ENCODE measurements around the gene SMC5. TPM values are rescaled to one million over a fixed set of nuclear protein-coding genes. Genes with fewer than 3 reads are reported as not detected.

SMC5 gene
- total RNA-seq, 1 donor from 2014 or later: 51.0 TPM

GRCh38 chr9:70255486-70255885 lies 3.3 kb upstream of the SMC5 start:
- DNase-seq (ENCODE audit: low spot score): no peak
- peaks cover 8% of the 10 kb centered on the region for H3K27me3 Mint-ChIP-seq (ENCODE audit: low read depth)
- no peak overlapping the region for H3K27ac Mint-ChIP-seq
- no peak overlapping the region for H3K4me3 Mint-ChIP-seq (ENCODE audit: low read depth)
- H3K9me3 Mint-ChIP-seq: no peaks in the 10 kb centered on the region
- intact Hi-C loops (cut with micrococcal nuclease): loop anchor here (5.0 kb wide), 1 partner anchor 267 kb away; no protein-coding TSS in a partner anchor
- peaks cover 12% of the 10 kb centered on the region for H3K36me3 Mint-ChIP-seq (ENCODE audit: low read depth)
- peaks cover 22% of the 10 kb centered on the region for H3K4me1 Mint-ChIP-seq (ENCODE audit: low read depth)

GRCh38 chr9:70256123-70256551 lies 2.6 kb upstream of the SMC5 start:
- H3K27me3 Mint-ChIP-seq (ENCODE audit: low read depth): peaks cover 7% of the 10 kb centered on the region
- H3K27ac Mint-ChIP-seq: no peak overlapping the region
- H3K4me1 Mint-ChIP-seq (ENCODE audit: low read depth): peaks cover 28% of the 10 kb centered on the region
- DNase-seq (ENCODE audit: low spot score): no peak
- intact Hi-C loops (cut with micrococcal nuclease): loop anchor here (5.0 kb wide), 1 partner anchor 266 kb away; no protein-coding TSS in a partner anchor
- H3K9me3 Mint-ChIP-seq: no peaks in the 10 kb centered on the region
- peaks cover 19% of the 10 kb centered on the region for H3K36me3 Mint-ChIP-seq (ENCODE audit: low read depth)
- H3K4me3 Mint-ChIP-seq (ENCODE audit: low read depth): no peak overlapping the region

- Mint-ChIP-seq H3K9me3 (no peaks in the 10 kb centered on the region), H3K4me3 (ENCODE audit: low read depth) (peak overlapping the region; percentile 53), H3K27me3 (ENCODE audit: low read depth) (peaks cover 7% of the 10 kb centered on the region), H3K27ac (no peak overlapping the region), H3K4me1 (ENCODE audit: low read depth) (peaks cover 42% of the 10 kb centered on the region), H3K36me3 (ENCODE audit: low read depth) (peaks cover 32% of the 10 kb centered on the region)
- no peak for DNase-seq (ENCODE audit: low spot score)
- intact Hi-C loops (cut with micrococcal nuclease): loop anchor here (5.0 kb wide), 1 partner anchor 265 kb away; no protein-coding TSS in a partner anchor
Observed at GRCh38 chr9:70257502-70257901, 1.3 kb upstream of the SMC5 start.

GRCh38 chr9:70257991-70258691 lies 637 bp upstream of the SMC5 start:
- H3K36me3 Mint-ChIP-seq (ENCODE audit: low read depth): peaks cover 38% of the 10 kb centered on the region
- H3K4me3 Mint-ChIP-seq (ENCODE audit: low read depth): peak overlapping the region; percentile 87
- no peak for DNase-seq (ENCODE audit: low spot score)
- peaks cover 47% of the 10 kb centered on the region for H3K4me1 Mint-ChIP-seq (ENCODE audit: low read depth)
- peak overlapping the region; percentile 96 for H3K27ac Mint-ChIP-seq
- H3K27me3 Mint-ChIP-seq (ENCODE audit: low read depth): peaks cover 7% of the 10 kb centered on the region
- H3K9me3 Mint-ChIP-seq: no peaks in the 10 kb centered on the region
- intact Hi-C loops (cut with micrococcal nuclease): loop anchor here (2.0 to 5.0 kb wide), 3 partner anchors 155 to 345 kb away; no protein-coding TSS in a partner anchor

- Mint-ChIP-seq H3K9me3 (no peaks in the 10 kb centered on the region), H3K27ac (peak overlapping the region; percentile 79), H3K4me3 (ENCODE audit: low read depth) (peak overlapping the region; percentile 87), H3K27me3 (ENCODE audit: low read depth) (peaks cover 3% of the 10 kb centered on the region), H3K36me3 (ENCODE audit: low read depth) (peaks cover 42% of the 10 kb centered on the region), H3K4me1 (ENCODE audit: low read depth) (peaks cover 47% of the 10 kb centered on the region)
- intact Hi-C loops (cut with micrococcal nuclease): loop anchor here (2.0 to 5.0 kb wide), 3 partner anchors 153 to 343 kb away; no protein-coding TSS in a partner anchor
- DNase-seq (ENCODE audit: low spot score): peak; percentile 10
Observed at GRCh38 chr9:70259512-70259802, 679 bp downstream of the SMC5 start.

GRCh38 chr9:70260007-70260443 lies 1.2 kb downstream of the SMC5 start:
- intact Hi-C loops (cut with micrococcal nuclease): loop anchor here (5.0 kb wide), 1 partner anchor 37 kb away; no protein-coding TSS in a partner anchor
- DNase-seq (ENCODE audit: low spot score): no peak
- H3K9me3 Mint-ChIP-seq: no peaks in the 10 kb centered on the region

GRCh38 chr9:70260606-70261005 lies 1.8 kb downstream of the SMC5 start:
- Mint-ChIP-seq H3K4me3 (ENCODE audit: low read depth) (peak overlapping the region; percentile 87), H3K36me3 (ENCODE audit: low read depth) (peaks cover 54% of the 10 kb centered on the region), H3K9me3 (no peaks in the 10 kb centered on the region), H3K27ac (no peak overlapping the region), H3K27me3 (ENCODE audit: low read depth) (peaks cover 3% of the 10 kb centered on the region), H3K4me1 (ENCODE audit: low read depth) (peaks cover 51% of the 10 kb centered on the region)
- DNase-seq (ENCODE audit: low spot score): no peak
- intact Hi-C loops (cut with micrococcal nuclease): loop anchor here (5.0 kb wide), 1 partner anchor 37 kb away; no protein-coding TSS in a partner anchor

More at GRCh38 chr9:70260007-70260443, 1.2 kb downstream of the SMC5 start:
- Mint-ChIP-seq H3K4me1 (ENCODE audit: low read depth) (peaks cover 51% of the 10 kb centered on the region), H3K27ac (peak overlapping the region; percentile 79), H3K36me3 (ENCODE audit: low read depth) (peaks cover 48% of the 10 kb centered on the region), H3K27me3 (ENCODE audit: low read depth) (peaks cover 3% of the 10 kb centered on the region), H3K4me3 (ENCODE audit: low read depth) (peak overlapping the region; percentile 87)

GRCh38 chr9:70261131-70261870 lies 2.5 kb downstream of the SMC5 start:
- peaks cover 58% of the 10 kb centered on the region for H3K36me3 Mint-ChIP-seq (ENCODE audit: low read depth)

GRCh38 chr9:70262366-70262765 lies 3.6 kb downstream of the SMC5 start:
- H3K27ac Mint-ChIP-seq: peak overlapping the region; percentile 53
- peaks cover 65% of the 10 kb centered on the region for H3K36me3 Mint-ChIP-seq (ENCODE audit: low read depth)
- H3K4me1 Mint-ChIP-seq (ENCODE audit: low read depth): peaks cover 47% of the 10 kb centered on the region
- DNase-seq (ENCODE audit: low spot score): no peak
- no peaks in the 10 kb centered on the region for H3K9me3 Mint-ChIP-seq
- intact Hi-C loops (cut with micrococcal nuclease): loop anchor here (5.0 kb wide), 1 partner anchor 35 kb away; no protein-coding TSS in a partner anchor
- H3K27me3 Mint-ChIP-seq (ENCODE audit: low read depth): no peaks in the 10 kb centered on the region
- H3K4me3 Mint-ChIP-seq (ENCODE audit: low read depth): peak overlapping the region; percentile 87

More at GRCh38 chr9:70261131-70261870, 2.5 kb downstream of the SMC5 start:
- Mint-ChIP-seq H3K9me3 (no peaks in the 10 kb centered on the region), H3K4me1 (ENCODE audit: low read depth) (peaks cover 51% of the 10 kb centered on the region), H3K4me3 (ENCODE audit: low read depth) (peak overlapping the region; percentile 87), H3K27me3 (ENCODE audit: low read depth) (peaks cover 3% of the 10 kb centered on the region), H3K27ac (peak overlapping the region; percentile 5)
- intact Hi-C loops (cut with micrococcal nuclease): loop anchor here (5.0 kb wide), 1 partner anchor 36 kb away; no protein-coding TSS in a partner anchor
- no peak for DNase-seq (ENCODE audit: low spot score)

- no peak for DNase-seq (ENCODE audit: low spot score)
- Mint-ChIP-seq H3K4me3 (ENCODE audit: low read depth) (no peak overlapping the region), H3K36me3 (ENCODE audit: low read depth) (peaks cover 70% of the 10 kb centered on the region), H3K9me3 (no peaks in the 10 kb centered on the region), H3K27me3 (ENCODE audit: low read depth) (no peaks in the 10 kb centered on the region), H3K4me1 (ENCODE audit: low read depth) (peaks cover 43% of the 10 kb centered on the region), H3K27ac (peak overlapping the region; percentile 53)
- intact Hi-C loops (cut with micrococcal nuclease): loop anchor here (5.0 kb wide), 1 partner anchor 34 kb away; no protein-coding TSS in a partner anchor
Observed at GRCh38 chr9:70262948-70263347, 4.2 kb downstream of the SMC5 start.

- no peaks in the 10 kb centered on the region for H3K9me3 Mint-ChIP-seq
- intact Hi-C loops (cut with micrococcal nuclease): loop anchor here (5.0 kb wide), 1 partner anchor 34 kb away; no protein-coding TSS in a partner anchor
Observed at GRCh38 chr9:70263421-70263820, 4.6 kb downstream of the SMC5 start.

GRCh38 chr9:70278305-70278704 lies 19.5 kb downstream of the SMC5 start:
- Mint-ChIP-seq H3K4me3 (ENCODE audit: low read depth) (no peak overlapping the region), H3K27ac (no peak overlapping the region), H3K4me1 (ENCODE audit: low read depth) (peaks cover 20% of the 10 kb centered on the region), H3K9me3 (no peaks in the 10 kb centered on the region), H3K27me3 (ENCODE audit: low read depth) (no peaks in the 10 kb centered on the region), H3K36me3 (ENCODE audit: low read depth) (peaks cover 54% of the 10 kb centered on the region)
- intact Hi-C loops (cut with micrococcal nuclease): no loop called here
- DNase-seq (ENCODE audit: low spot score): no peak

More at GRCh38 chr9:70263421-70263820, 4.6 kb downstream of the SMC5 start:
- no peaks in the 10 kb centered on the region for H3K27me3 Mint-ChIP-seq (ENCODE audit: low read depth)
- no peak overlapping the region for H3K27ac Mint-ChIP-seq
- H3K4me3 Mint-ChIP-seq (ENCODE audit: low read depth): no peak overlapping the region
- H3K4me1 Mint-ChIP-seq (ENCODE audit: low read depth): peaks cover 39% of the 10 kb centered on the region
- peaks cover 70% of the 10 kb centered on the region for H3K36me3 Mint-ChIP-seq (ENCODE audit: low read depth)
- no peak for DNase-seq (ENCODE audit: low spot score)
